Spleen (tissue), 11 donors: ENCODE data around the gene LRMDA. TPM values are rescaled to one million over a fixed set of nuclear protein-coding genes. Genes with fewer than 3 reads are reported as not detected.

Experiments used
- DNase-seq: peaks from one replicate; pipeline ENCODE4 v3.0.0-alpha.2; 2020
- H3K27ac ChIP-seq, 8 donors: fragments of 200-600 bp; sonication (generic) in 7 of 8; 1 replicate in 4 of 8; 2 replicates in 4 of 8; pipeline versions ENCODE4 v1.5.0 to v1.8.0; 2016 to 2021; ENCODE audit warnings: inconsistent platforms in 4 of 8, mild to moderate bottlenecking in 4 of 8, moderate library complexity in 1 of 8
- H3K27me3 ChIP-seq, 7 donors: fragments of 200-600 bp; sonication (generic) in 6 of 7; replicated peaks in 1 of 7; 1 replicate in 4 of 7; 2 replicates in 3 of 7; pipeline versions ENCODE4 v1.5.0 to v1.8.0; 2016 to 2021; ENCODE audit warnings: inconsistent platforms in 3 of 7, mild to moderate bottlenecking in 1 of 7
- H3K36me3 ChIP-seq, 6 donors: fragments of 200-600 bp; sonication (generic) in 5 of 6; 1 replicate in 4 of 6; 2 replicates in 2 of 6; pipeline versions ENCODE4 v1.5.0 to v1.8.0; 2016 to 2021; ENCODE audit warnings: inconsistent platforms in 2 of 6
- H3K4me1 ChIP-seq, 6 donors: fragments of 200-600 bp; sonication (generic) in 5 of 6; 1 replicate in 3 of 6; 2 replicates in 3 of 6; pipeline versions ENCODE4 v1.5.0 to v1.8.0; 2016 to 2021; ENCODE audit warnings: inconsistent platforms in 3 of 6
- H3K4me3 ChIP-seq, 8 donors: fragments of 200-600 bp; sonication (generic) in 7 of 8; 1 replicate in 4 of 8; 2 replicates in 4 of 8; pipeline versions ENCODE4 v1.5.0 to v1.8.0; 2016 to 2021; ENCODE audit warnings: inconsistent platforms in 4 of 8, mild to moderate bottlenecking in 4 of 8, moderate library complexity in 2 of 8
- H3K9me3 ChIP-seq, 8 donors: fragments of 200-600 bp; sonication (generic) in 7 of 8; 1 replicate in 4 of 8; 2 replicates in 4 of 8; pipeline versions ENCODE4 v1.5.0 to v1.8.0; 2016 to 2021; ENCODE audit warnings: inconsistent platforms in 4 of 8
- CTCF ChIP-seq, 11 experiments: fragments of 200-600 bp in 7 of 11; fragments of 450-650 bp in 4 of 11; sonication (generic) in 4 of 11; IDR thresholded peaks in 8 of 11; conservative IDR thresholded peaks in 3 of 11; 1 replicate in 7 of 11; 2 replicates in 4 of 11; pipeline versions ENCODE4 v1.4.0 to v1.8.0; 2016 to 2021; ENCODE audit warnings: antibody characterized with exemption in 11 of 11, inconsistent platforms in 4 of 11, mild to moderate bottlenecking in 1 of 11
- POLR2A ChIP-seq, 3 donors: fragments of 450-650 bp; IDR thresholded peaks; one replicate each; pipeline ENCODE4 v1.5.1; 2017; ENCODE audit warnings: antibody characterized with exemption in 3 of 3, mild to moderate bottlenecking in 1 of 3
- POLR2AphosphoS5 ChIP-seq, 3 donors: sonication (generic); formaldehyde crosslinking; IDR thresholded peaks; one replicate each; pipeline ENCODE4 v1.5.1; 2017; ENCODE audit warnings: antibody characterized with exemption in 3 of 3
- WGBS, 5 donors: extraction: QIAGEN DNeasy Blood & Tissue Kit in 3 of 5; methylation state at CpG; one replicate each; pipeline versions ENCODE4 v1.1.5 to v1.1.7; 2013 to 2018; 5-methylcytosine and 5-hydroxymethylcytosine counted together
- intact Hi-C: fragments of 100-400 bp; cut with DNase I; formaldehyde crosslinking; loops from one replicate; pipeline ENCODE4 v1.15.0; 2023; ENCODE audit warnings: low total_unique reads
- polyA plus RNA-seq, 3 donors: library from polyadenylated mRNA; stranded (reverse); fragments of 200-250 nt; gene quantifications; one replicate each; pipeline ENCODE4 v1.2.1, GENCODE V29; 2013
- total RNA-seq, 7 donors: library from RNA; depleted of rRNA in 3 of 7; stranded (reverse); fragments of >200 nt in 3 of 7; fragmentation: NEBNext Ultra II Directional in 4 of 7; extraction: Animal tissue kit (Norgen Biotek cat#: 25700) in 4 of 7; gene quantifications; one replicate each; pipeline versions ENCODE4 v1.1.0 to v1.2.1, GENCODE V29; 2016 to 2021
- donor health status: healthy with polysubstance abuse.
- donor health status: DM: no; HTN: no; CAD: no; lungs with moderate emphysema.
- donor health status: DM: no; HTN: no; CAD: no.
- donor health status: Bipolar disorder and iron deficiency.
- donor health status: healthy.
- donor health status: DM: no; HTN: no; CAD: no.
- donor health status: DM: yes; HTN: yes; CAD: no.

The LRMDA gene
- total and polyA plus RNA-seq, 10 donors: 7.3 to 46.6 (median 28.2) TPM

GRCh38 chr10:76015245-76015644, 583.8 kb downstream of the LRMDA start:
- intact Hi-C loops: no loop called here
- no peak for DNase-seq
- 63 to 90% (median 86%) methylated on average over 5 of the region's 5 CpGs for WGBS, 5 donors

DNA sequence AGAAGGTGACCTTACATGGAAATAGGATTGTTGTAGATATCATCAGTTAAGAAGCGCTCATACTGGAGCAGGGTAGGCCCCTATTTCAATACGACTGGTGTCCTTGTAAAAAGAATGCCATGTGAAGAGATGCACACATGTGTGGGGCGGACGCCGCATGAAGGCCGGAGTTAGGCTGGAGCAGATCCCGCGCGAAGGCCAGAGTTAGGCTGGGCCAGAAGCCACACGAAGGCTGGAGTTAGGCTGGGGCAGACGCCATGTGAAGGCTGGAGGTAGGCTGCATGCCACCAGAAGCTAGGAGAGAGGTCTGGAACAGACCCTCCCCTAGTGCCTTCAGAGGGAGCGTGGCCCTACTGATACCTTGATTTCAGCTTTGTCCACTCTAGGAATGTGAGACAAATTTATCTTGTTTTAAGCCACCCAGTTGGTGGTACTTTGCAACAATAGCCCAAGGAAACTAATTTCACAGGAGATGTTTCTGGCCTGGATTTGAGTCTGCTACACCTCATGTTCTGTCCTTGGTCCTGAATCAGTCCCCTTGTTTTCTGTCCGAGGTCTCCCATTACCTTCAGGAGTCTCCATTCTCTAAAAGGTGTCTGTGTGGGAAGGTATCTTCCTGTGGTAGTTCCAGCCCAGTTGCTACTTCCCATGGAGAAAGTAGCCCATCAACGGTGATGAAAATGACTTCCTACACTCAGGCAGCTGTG, 585.8 kb downstream of the LRMDA start:
- 87 to 95% (median 94%) methylated on average over 14 of the region's 14 CpGs for WGBS, 5 donors

More at GRCh38 chr10:76015245-76015644, 583.8 kb downstream of the LRMDA start:
- Histone ChIP-seq H3K4me1 (no peaks in the 10 kb centered on the region), H3K9me3 (no peaks in the 10 kb centered on the region), H3K4me3 (no peak overlapping the region), H3K27ac (no peak overlapping the region), H3K36me3 (no peaks in the 10 kb centered on the region), H3K27me3 (no peaks in the 10 kb centered on the region)
- TF ChIP-seq POLR2AphosphoS5 (IDR thresholded peaks at IDR 0.05): no peak

DNA sequence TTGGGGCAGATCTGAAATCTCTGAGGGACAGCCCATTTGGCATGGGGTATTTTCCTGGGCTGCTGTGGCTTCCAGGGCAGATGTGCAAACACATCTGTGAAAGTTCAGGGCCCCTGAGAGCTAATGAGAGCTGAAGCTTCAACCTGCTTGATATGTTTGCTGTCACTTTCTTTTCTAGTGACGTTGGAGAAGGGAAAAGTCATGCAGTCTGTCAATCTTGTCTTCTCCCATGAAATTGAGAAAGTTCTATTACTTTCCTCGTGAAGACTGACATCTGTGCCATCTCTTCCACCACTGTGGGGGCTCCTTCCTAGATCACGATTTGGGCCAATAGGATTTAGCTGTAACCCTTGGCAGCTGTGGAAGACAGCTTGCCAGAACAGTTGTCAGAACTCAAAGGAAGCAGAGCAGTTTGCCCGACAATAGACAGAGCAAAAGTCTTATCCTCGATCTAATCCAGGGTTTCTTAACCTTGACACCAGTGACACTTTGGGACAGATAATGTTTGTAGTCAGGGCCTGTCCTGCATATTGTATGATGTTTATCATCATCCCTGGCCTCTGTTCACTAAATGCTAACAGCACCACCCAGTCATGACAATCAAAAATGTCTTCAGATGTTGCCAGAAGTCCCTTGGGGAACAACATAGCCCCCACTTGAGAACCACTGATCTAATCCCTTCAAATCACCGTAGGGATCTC, 586.5 kb downstream of the LRMDA start:
- TF ChIP-seq CTCF (IDR thresholded peaks at IDR 0.05 in 8 of 11, conservative IDR thresholded peaks at IDR 0.05 in 3 of 11) (no peak), POLR2AphosphoS5 (IDR thresholded peaks at IDR 0.05) (no peak), POLR2A (IDR thresholded peaks at IDR 0.05) (no peak)
- DNase-seq: no peak
- WGBS, 5 donors: 76 to 89% (median 83%) methylated on average over 6 of the region's 6 CpGs

More for the DNA sequence above, 585.8 kb downstream of the LRMDA start:
- Histone ChIP-seq H3K27me3 (no peaks in the 10 kb centered on the region), H3K9me3 (no peaks in the 10 kb centered on the region), H3K4me1 (no peaks in the 10 kb centered on the region), H3K36me3 (no peaks in the 10 kb centered on the region), H3K27ac (no peak overlapping the region), H3K4me3 (no peak overlapping the region)
- DNase-seq: no peak
- intact Hi-C loops: no loop called here
- TF ChIP-seq POLR2A (IDR thresholded peaks at IDR 0.05) (no peak), POLR2AphosphoS5 (IDR thresholded peaks at IDR 0.05) (no peak), CTCF (IDR thresholded peaks at IDR 0.05 in 8 of 11, conservative IDR thresholded peaks at IDR 0.05 in 3 of 11) (no peak)

DNA sequence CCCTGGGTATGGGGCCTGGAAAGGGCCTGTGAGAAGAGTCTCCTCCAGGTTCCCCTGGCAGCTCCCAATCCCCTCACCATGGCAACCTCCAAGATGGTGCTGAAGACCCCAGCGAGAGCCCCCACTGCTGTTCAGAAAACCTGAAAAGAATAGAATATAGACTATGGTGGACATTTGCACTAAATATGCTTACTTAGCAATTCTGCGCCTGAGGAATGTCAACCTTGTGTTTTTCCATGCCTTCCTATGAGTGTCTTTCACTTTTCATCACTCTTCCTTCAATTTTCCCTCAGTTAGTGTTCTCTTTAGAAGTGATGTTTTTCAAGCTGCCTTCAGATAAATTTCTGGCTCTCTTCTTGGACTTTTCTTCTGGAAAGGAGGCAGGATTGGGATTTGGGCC, 589.2 kb downstream of the LRMDA start:
- Histone ChIP-seq H3K4me1 (no peaks in the 10 kb centered on the region), H3K27ac (no peak overlapping the region), H3K4me3 (no peak overlapping the region), H3K9me3 (no peaks in the 10 kb centered on the region), H3K36me3 (no peaks in the 10 kb centered on the region), H3K27me3 (no peaks in the 10 kb centered on the region)
- WGBS, 5 donors: 87 to 98% (median 91%) methylated on average over 2 of the region's 2 CpGs
- intact Hi-C loops: no loop called here
- TF ChIP-seq POLR2A (IDR thresholded peaks at IDR 0.05): no peak
- TF ChIP-seq POLR2AphosphoS5 (IDR thresholded peaks at IDR 0.05): no peak
- TF ChIP-seq CTCF (IDR thresholded peaks at IDR 0.05 in 8 of 11, conservative IDR thresholded peaks at IDR 0.05 in 3 of 11): no peak
- no peak for DNase-seq

More for the DNA sequence above, 586.5 kb downstream of the LRMDA start:
- H3K9me3 ChIP-seq: no peaks in the 10 kb centered on the region
- intact Hi-C loops: no loop called here
- no peaks in the 10 kb centered on the region for H3K36me3 ChIP-seq
- H3K27ac ChIP-seq: no peak overlapping the region
- no peaks in the 10 kb centered on the region for H3K4me1 ChIP-seq
- H3K4me3 ChIP-seq: no peak overlapping the region
- H3K27me3 ChIP-seq: no peaks in the 10 kb centered on the region
